Measurements from ENCODE around the gene ASTN1.

Gene ASTN1

GRCh38 chr1:176943783-176944182 is 220.7 kb downstream of the ASTN1 start:
- no peak overlapping the region for H3K4me3 ChIP-seq (ENCODE audit: control insufficient read depth, low read depth, low read length)
- DNase-seq (ENCODE audit: low read depth): no peak
- TF ChIP-seq, protein P1, sequence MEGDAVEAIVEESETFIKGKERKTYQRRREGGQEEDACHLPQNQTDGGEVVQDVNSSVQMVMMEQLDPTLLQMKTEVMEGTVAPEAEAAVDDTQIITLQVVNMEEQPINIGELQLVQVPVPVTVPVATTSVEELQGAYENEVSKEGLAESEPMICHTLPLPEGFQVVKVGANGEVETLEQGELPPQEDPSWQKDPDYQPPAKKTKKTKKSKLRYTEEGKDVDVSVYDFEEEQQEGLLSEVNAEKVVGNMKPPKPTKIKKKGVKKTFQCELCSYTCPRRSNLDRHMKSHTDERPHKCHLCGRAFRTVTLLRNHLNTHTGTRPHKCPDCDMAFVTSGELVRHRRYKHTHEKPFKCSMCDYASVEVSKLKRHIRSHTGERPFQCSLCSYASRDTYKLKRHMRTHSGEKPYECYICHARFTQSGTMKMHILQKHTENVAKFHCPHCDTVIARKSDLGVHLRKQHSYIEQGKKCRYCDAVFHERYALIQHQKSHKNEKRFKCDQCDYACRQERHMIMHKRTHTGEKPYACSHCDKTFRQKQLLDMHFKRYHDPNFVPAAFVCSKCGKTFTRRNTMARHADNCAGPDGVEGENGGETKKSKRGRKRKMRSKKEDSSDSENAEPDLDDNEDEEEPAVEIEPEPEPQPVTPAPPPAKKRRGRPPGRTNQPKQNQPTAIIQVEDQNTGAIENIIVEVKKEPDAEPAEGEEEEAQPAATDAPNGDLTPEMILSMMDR (IDR thresholded peaks at IDR 0.05; ENCODE audit: control insufficient read depth, insufficient read depth, low read depth, low read length, missing control alignments): no peak

- TF ChIP-seq, protein P1 (IDR thresholded peaks at IDR 0.05; ENCODE audit: control insufficient read depth, insufficient read depth, low read depth, low read length, missing control alignments): no peak
- DNase-seq (ENCODE audit: low read depth): no peak
- H3K4me3 ChIP-seq (ENCODE audit: control insufficient read depth, low read depth, low read length): no peak overlapping the region
These were observed 222.2 kb downstream of the ASTN1 start for GRCh38 chr1:176942346-176942745.

DNA sequence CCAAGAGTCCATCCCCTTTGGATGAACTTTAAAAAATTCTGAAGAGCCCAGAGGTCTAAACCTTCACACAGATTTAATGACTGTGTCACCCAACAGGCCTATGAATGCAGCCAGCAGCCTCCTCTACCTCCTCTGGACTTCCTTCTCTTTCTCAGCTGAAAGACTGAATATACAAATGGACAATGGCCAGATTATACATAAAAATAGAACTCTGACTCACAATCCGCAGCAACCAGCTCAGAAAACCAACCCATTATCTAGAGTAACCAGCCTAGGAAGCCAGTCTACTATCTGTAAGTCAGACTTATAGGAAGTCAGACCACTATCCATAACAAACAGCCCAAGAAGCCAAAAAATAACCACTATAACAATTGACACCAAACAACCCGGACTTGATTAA is 224.5 kb downstream of the ASTN1 start:
- H3K4me3 ChIP-seq (ENCODE audit: control insufficient read depth, low read depth, low read length): no peak overlapping the region
- DNase-seq (ENCODE audit: low read depth): no peak
- TF ChIP-seq, protein P1 (IDR thresholded peaks at IDR 0.05; ENCODE audit: control insufficient read depth, insufficient read depth, low read depth, low read length, missing control alignments): no peak

DNA sequence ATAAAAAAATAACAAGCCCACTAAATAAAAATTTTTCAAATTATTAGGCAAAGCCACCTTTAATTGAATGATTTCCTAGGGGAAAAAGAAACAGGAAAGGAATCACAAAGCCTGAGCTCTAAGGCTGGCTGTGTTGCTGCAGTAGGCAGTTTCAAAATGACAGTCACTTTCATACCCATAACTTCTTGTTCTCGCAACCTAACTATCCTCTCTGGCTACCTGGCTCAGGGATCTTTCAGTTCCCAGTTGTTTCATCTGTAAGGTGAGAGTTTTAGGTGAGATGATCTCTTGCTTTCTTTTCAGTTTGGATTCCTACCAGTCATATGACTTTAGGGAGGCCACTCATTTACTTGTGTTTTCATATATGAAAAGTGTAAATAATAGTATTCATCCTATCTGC is 226.1 kb downstream of the ASTN1 start:
- TF ChIP-seq, protein P1 (IDR thresholded peaks at IDR 0.05; ENCODE audit: control insufficient read depth, insufficient read depth, low read depth, low read length, missing control alignments): no peak
- H3K4me3 ChIP-seq (ENCODE audit: control insufficient read depth, low read depth, low read length): no peak overlapping the region
- no peak for DNase-seq (ENCODE audit: low read depth)

DNA sequence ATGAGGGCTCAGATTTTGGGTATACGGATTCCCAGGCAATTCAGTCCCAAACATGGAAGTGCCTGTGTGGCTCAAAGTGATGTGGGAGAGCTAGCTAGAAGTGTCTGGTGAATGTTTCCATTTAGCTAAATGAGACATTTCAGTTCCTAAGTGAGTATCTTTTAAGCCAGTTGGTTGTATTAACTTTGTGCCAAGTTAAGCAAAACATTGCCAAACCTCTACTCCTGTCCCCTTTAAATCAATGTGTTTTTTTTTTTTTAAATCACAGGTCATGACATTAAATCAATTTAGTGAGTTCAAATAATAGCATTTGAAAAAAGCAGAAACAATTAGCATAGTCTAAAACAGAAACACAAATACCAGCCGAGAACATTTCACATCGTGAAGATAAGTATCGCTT is 230.1 kb downstream of the ASTN1 start:
- no peak for DNase-seq (ENCODE audit: low read depth)
- no peak overlapping the region for H3K4me3 ChIP-seq (ENCODE audit: control insufficient read depth, low read depth, low read length)
- TF ChIP-seq, protein P1 (IDR thresholded peaks at IDR 0.05; ENCODE audit: control insufficient read depth, insufficient read depth, low read depth, low read length, missing control alignments): no peak

DNA sequence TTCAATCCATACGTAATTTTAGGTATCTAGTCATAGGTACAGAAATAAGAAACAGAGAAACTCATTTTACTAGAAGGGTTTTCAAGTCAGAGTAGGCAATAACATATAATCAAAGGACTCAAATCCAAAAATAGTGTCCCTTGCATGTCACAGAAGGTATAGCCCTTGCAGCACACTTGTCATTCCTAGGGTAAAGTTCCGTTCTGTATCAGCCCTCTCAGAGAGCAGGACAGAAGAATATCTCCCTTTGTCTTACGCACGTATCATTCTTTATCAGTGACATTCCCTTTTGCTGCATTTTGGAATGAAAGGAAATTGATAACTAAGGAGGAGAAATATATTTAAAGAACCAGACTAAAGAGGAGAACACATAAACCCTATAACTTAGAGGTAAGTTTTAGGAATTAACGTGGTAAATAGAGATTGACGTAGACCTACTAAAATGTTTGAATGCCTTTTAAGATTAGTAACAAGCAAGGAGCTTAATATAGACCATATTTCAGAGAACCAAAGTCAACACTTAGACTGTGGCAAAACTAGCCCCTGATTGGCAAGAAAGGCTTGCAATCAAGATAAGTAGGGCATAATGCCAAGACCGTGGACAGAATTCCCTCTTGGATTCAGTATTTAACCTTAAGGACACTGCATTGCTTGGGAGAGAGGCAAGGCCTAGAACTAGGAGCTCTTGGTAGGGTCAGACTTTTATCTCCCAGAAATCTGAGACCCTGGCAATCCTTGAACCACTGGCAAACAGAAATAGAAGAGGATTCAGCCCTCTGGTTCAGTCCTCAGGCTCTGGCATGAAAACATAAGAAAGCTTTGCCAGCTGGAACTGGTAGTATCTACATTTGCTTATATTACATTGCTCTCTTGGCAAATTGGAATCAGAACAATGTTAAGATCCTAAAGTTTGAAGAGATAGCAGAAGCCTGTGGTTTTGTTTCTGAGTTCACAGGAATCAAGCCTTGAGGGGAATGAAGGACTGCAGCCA is 232.1 kb downstream of the ASTN1 start:
- TF ChIP-seq, protein P1 (IDR thresholded peaks at IDR 0.05; ENCODE audit: control insufficient read depth, insufficient read depth, low read depth, low read length, missing control alignments): no peak
- DNase-seq (ENCODE audit: low read depth): no peak

More for the DNA sequence above, 232.1 kb downstream of the ASTN1 start:
- no peak overlapping the region for H3K4me3 ChIP-seq (ENCODE audit: control insufficient read depth, low read depth, low read length)

Data from AG09309 (cell line).